ENCODE measurements around the gene NAA11.

DNA sequence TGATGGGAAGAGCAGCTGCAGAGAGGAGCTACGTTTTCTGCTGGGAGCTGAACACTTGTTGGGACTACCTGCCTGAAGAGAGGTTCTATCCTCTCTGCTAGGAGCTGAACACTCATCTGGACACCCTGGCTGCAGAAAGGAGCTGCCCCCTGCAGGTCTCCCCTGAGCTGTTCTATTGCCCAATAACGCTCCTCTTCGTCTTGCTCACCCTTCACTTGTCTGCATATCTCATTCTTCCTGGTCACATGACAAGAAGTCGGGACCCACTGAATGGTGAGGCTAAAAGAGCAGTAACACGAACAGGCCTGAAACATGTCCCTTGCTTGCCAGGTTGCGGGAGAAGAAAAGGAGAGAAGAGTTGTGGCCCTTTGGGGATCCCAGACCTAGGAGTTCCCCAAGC, 27.8 kb downstream of the NAA11 start:
- TF ChIP-seq, protein P1, sequence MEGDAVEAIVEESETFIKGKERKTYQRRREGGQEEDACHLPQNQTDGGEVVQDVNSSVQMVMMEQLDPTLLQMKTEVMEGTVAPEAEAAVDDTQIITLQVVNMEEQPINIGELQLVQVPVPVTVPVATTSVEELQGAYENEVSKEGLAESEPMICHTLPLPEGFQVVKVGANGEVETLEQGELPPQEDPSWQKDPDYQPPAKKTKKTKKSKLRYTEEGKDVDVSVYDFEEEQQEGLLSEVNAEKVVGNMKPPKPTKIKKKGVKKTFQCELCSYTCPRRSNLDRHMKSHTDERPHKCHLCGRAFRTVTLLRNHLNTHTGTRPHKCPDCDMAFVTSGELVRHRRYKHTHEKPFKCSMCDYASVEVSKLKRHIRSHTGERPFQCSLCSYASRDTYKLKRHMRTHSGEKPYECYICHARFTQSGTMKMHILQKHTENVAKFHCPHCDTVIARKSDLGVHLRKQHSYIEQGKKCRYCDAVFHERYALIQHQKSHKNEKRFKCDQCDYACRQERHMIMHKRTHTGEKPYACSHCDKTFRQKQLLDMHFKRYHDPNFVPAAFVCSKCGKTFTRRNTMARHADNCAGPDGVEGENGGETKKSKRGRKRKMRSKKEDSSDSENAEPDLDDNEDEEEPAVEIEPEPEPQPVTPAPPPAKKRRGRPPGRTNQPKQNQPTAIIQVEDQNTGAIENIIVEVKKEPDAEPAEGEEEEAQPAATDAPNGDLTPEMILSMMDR (conservative IDR thresholded peaks at IDR 0.05; ENCODE audit: low read length), result no peak
- TF ChIP-seq EZH2phosphoT487 (IDR thresholded peaks at IDR 0.05; ENCODE audit: borderline replicate concordance, low read depth, low read length), result no peak
